Gastroesophageal sphincter (tissue), 4 donors: ENCODE data around the gene LEP. TPM values are rescaled to one million over a fixed set of nuclear protein-coding genes. Genes with fewer than 3 reads are reported as not detected.
"Not testable (repeated sequence)": the region's sequence is repeated elsewhere in the genome, so short reads cannot be mapped to it uniquely, and the experiment has no call there.

Experiments used
- ATAC-seq: fragments of 150-250 bp; one replicate; pipeline ENCODE4 v1.9.1; 2016; ENCODE audit warnings: mild to moderate bottlenecking, moderate library complexity
- H3K27ac ChIP-seq, 4 donors: fragments of 200-600 bp; sonication (generic) in 3 of 4; 1 replicate in 3 of 4; 2 replicates in 1 of 4; pipeline ENCODE4 v1.5.1; 2016 to 2019
- H3K27me3 ChIP-seq: fragments of 200-600 bp; sonication (generic); one replicate; pipeline ENCODE4 v1.5.1; 2019
- H3K36me3 ChIP-seq, 2 donors: fragments of 200-600 bp; sonication (generic); one replicate each; pipeline ENCODE4 v1.5.1; 2019; ENCODE audit warnings: control low read depth in 1 of 2
- H3K4me1 ChIP-seq, 3 donors: fragments of 200-600 bp; sonication (generic); 1 replicate in 2 of 3; 2 replicates in 1 of 3; pipeline ENCODE4 v1.5.1; 2016 to 2019; ENCODE audit warnings: control low read depth in 2 of 3
- H3K4me3 ChIP-seq, 2 donors: fragments of 200-600 bp; sonication (generic); one replicate each; pipeline ENCODE4 v1.5.1; 2019; ENCODE audit warnings: mild to moderate bottlenecking in 1 of 2, moderate library complexity in 1 of 2
- H3K9me3 ChIP-seq, 3 donors: fragments of 200-600 bp; sonication (generic); one replicate each; pipeline ENCODE4 v1.5.1; 2017 to 2019; ENCODE audit warnings: control low read depth in 2 of 3
- CTCF ChIP-seq, 4 experiments: fragments of 200-600 bp in 2 of 4; fragments of 450-650 bp in 2 of 4; sonication (generic) in 1 of 4; IDR thresholded peaks; one replicate each; pipeline ENCODE4 v1.5.1; 2017 to 2019; ENCODE audit warnings: antibody characterized with exemption in 4 of 4, mild to moderate bottlenecking in 2 of 4, moderate library complexity in 2 of 4
- EP300 ChIP-seq: sonication (generic); formaldehyde crosslinking; IDR thresholded peaks from one replicate; pipeline ENCODE4 v1.6.1; 2017; ENCODE audit warnings: antibody characterized with exemption, mild to moderate bottlenecking
- POLR2A ChIP-seq, 2 donors: fragments of 450-650 bp; IDR thresholded peaks; one replicate each; pipeline ENCODE4 v1.6.1; 2017; ENCODE audit warnings: antibody characterized with exemption in 2 of 2, mild to moderate bottlenecking in 2 of 2, moderate library complexity in 1 of 2
- POLR2AphosphoS5 ChIP-seq: sonication (generic); formaldehyde crosslinking; IDR thresholded peaks from one replicate; pipeline ENCODE4 v1.6.1; 2017; ENCODE audit warnings: antibody characterized with exemption
- WGBS, 2 donors: methylation state at CpG; one replicate each; pipeline ENCODE4 v1.1.5; 2018; ENCODE audit warnings: low coverage in 1 of 2; 5-methylcytosine and 5-hydroxymethylcytosine counted together
- total RNA-seq, 4 donors: library from RNA; depleted of rRNA; stranded (reverse); fragments of >200 nt; gene quantifications; one replicate each; pipeline ENCODE4 v1.1.0, GENCODE V29; 2016

LEP gene
- total RNA-seq, 4 donors from 2014 or later, result 0.15 to 6.6 TPM; not detected in 2

- ATAC-seq, result no peak
- Histone ChIP-seq H3K4me3 (no peak overlapping the region), H3K4me1 (peaks cover 0 to 18% (median 6%) of the 10 kb centered on the region in 3 donors), H3K27ac (no peak overlapping the region), H3K9me3 (no peaks in the 10 kb centered on the region), H3K36me3 (no peaks in the 10 kb centered on the region), H3K27me3 (peaks cover 36% of the 10 kb centered on the region)
- 62 to 82% methylated on average over 2 to 4 of the region's 4 CpGs for WGBS, 2 donors
- TF ChIP-seq EP300, result no peak
- no peak for TF ChIP-seq CTCF (IDR thresholded peaks at IDR 0.05)
- TF ChIP-seq POLR2AphosphoS5, result no peak
- TF ChIP-seq POLR2A (IDR thresholded peaks at IDR 0.05), result no peak
Observed at GRCh38 chr7:128274246-128274883, 33.3 kb downstream of the LEP start.

- peaks cover 30% of the 10 kb centered on the region for H3K27me3 ChIP-seq
- peaks cover 0 to 5% (median 0%) of the 10 kb centered on the region in 3 donors for H3K9me3 ChIP-seq
- no peaks in the 10 kb centered on the region for H3K36me3 ChIP-seq
- 30 to 36% methylated on average over 2 to 3 of the region's 3 CpGs for WGBS, 2 donors
- no peak for ATAC-seq
- H3K4me3 ChIP-seq, result no peak overlapping the region
- peaks cover 0 to 18% (median 6%) of the 10 kb centered on the region in 3 donors for H3K4me1 ChIP-seq
- no peak for TF ChIP-seq EP300
- TF ChIP-seq POLR2AphosphoS5, result no peak
- TF ChIP-seq POLR2A (IDR thresholded peaks at IDR 0.05), result no peak
- TF ChIP-seq CTCF (IDR thresholded peaks at IDR 0.05), result no peak
- no peak overlapping the region for H3K27ac ChIP-seq
Observed at GRCh38 chr7:128274884-128275603, 34.0 kb downstream of the LEP start.

DNA sequence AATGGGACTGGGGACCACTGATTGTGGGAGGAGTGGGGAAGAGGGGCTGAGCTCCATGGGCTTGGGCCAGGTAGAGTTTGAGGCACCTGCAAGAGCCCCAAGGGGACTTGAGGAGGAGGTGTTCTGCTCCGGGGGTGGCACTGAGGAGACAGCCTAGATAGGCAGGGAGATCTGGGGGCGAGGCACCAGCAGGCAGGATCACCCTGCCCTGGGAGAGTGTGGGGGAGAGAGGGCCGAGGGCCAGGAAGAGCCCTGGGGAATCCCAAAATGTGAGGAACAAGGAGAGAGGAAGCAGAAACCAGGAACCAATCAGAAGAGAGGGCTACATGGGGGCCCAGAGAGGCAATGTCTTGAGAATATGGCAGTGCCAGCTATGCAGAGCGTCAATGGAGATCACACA is 34.6 kb downstream of the LEP start:
- Histone ChIP-seq H3K9me3 (peaks cover 0 to 9% (median 0%) of the 10 kb centered on the region in 3 donors), H3K4me3 (no peak overlapping the region), H3K27ac (no peak overlapping the region), H3K4me1 (peaks cover 0 to 16% (median 6%) of the 10 kb centered on the region in 3 donors), H3K36me3 (no peaks in the 10 kb centered on the region), H3K27me3 (peaks cover 24% of the 10 kb centered on the region)
- no peak for ATAC-seq
- TF ChIP-seq EP300 (no peak), CTCF (IDR thresholded peaks at IDR 0.05) (no peak), POLR2AphosphoS5 (no peak), POLR2A (IDR thresholded peaks at IDR 0.05) (no peak)
- 57 to 60% methylated on average over 1 to 4 of the region's 4 CpGs for WGBS, 2 donors

GRCh38 chr7:128278366-128278765 is 37.3 kb downstream of the LEP start:
- TF ChIP-seq POLR2A (IDR thresholded peaks at IDR 0.05) (no peak), POLR2AphosphoS5 (no peak)
- Histone ChIP-seq H3K27ac (no peak overlapping the region), H3K4me3 (no peak overlapping the region), H3K4me1 (no peaks in the 10 kb centered on the region), H3K27me3 (no peaks in the 10 kb centered on the region), H3K9me3 (peaks cover 0 to 14% (median 0%) of the 10 kb centered on the region in 3 donors), H3K36me3 (peaks cover 0 to 15% of the 10 kb centered on the region in 2 donors)
- no peak for ATAC-seq
- WGBS, 2 donors, result 88 to 100% methylated on average over 1 of the region's 1 CpG

DNA sequence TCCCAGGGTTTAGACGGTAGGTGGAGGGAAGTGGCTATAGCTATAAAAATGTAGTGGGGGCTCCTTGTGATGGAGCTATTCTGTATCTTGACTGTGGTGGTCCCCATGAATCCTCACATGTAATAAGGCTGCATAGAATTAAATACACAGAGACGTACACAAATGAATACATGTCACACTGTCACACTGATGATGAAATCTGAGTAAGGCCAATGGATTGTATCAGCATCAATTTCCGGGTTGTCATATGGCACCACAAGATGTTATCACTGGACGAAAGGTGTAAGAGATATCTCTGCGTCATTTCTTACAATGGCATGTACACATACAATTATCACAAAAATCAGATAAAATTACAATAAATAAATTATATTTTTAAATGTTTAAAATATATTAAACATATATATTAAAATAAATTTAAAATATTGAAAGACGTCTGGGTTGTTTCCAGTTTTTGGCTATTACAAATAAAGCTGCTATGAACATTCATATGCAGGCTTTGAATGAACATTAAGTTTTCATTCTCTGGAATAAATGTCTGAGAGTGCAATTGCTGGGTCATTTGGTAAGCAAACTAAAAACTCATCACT is 38.1 kb downstream of the LEP start:
- WGBS, 2 donors, result 77 to 80% methylated on average over 6 of the region's 6 CpGs

GRCh38 chr7:128280451-128280850 is 39.4 kb downstream of the LEP start:
- WGBS, 2 donors, result 90 to 100% methylated on average over 1 of the region's 1 CpG
- Histone ChIP-seq H3K36me3 (peaks cover 0 to 29% of the 10 kb centered on the region in 2 donors), H3K9me3 (peaks cover 0 to 14% (median 0%) of the 10 kb centered on the region in 3 donors)
- not testable (repeated sequence) for ATAC-seq, H3K27me3 ChIP-seq, H3K4me1 ChIP-seq, H3K27ac ChIP-seq, H3K4me3 ChIP-seq

More for the DNA sequence above, 38.1 kb downstream of the LEP start:
- peaks cover 0 to 23% of the 10 kb centered on the region in 2 donors for H3K36me3 ChIP-seq
- no peak for TF ChIP-seq POLR2A (IDR thresholded peaks at IDR 0.05)
- TF ChIP-seq CTCF (IDR thresholded peaks at IDR 0.05), result no peak
- no peak for TF ChIP-seq POLR2AphosphoS5
- TF ChIP-seq EP300, result no peak
- no peaks in the 10 kb centered on the region for H3K4me1 ChIP-seq
- peaks cover 0 to 14% (median 0%) of the 10 kb centered on the region in 3 donors for H3K9me3 ChIP-seq
- ATAC-seq, result no peak
- H3K4me3 ChIP-seq, result no peak overlapping the region
- no peaks in the 10 kb centered on the region for H3K27me3 ChIP-seq
- no peak overlapping the region for H3K27ac ChIP-seq
